ENCODE measurements around the gene ANKRD42.

The ANKRD42 gene

DNA sequence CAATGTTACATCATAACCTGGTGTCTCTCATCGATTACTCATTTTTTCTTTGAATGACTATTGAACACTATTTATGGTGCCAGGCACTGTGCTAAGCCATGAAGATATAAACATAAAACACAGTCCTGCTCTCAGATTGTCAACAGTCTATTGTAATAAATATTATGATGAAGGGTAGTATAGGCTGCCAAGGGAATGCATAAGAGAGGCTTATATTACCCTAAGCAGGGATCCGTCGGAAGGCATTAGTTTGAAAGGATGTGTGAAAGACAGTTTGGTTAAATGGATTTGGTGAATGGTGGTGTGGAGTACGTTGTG lies 99.9 kb downstream of the ANKRD42 start:
- no peak for DNase-seq

DNA sequence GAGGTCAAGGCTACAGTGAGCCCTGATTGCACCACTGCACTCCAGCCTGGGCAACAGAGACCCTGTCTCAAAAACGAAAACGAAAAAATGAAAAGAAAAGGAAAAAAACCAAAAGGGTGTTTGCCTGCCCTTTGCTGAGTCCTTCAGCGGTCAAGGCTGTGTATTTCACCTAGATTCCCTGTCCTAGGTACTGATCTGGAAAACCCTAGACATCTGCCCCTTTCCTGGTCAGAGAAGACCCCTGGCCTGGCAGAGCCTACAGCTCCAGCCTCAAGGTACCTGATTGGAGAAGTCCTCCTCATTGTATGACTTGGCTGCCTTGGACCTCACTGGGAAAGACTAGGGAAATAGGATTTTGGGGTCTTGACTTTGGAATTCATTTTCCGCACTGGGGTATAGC lies 100.7 kb downstream of the ANKRD42 start:
- no peak for DNase-seq
